HG02759 (cell line): ENCODE results near the gene NEU3.

ENCODE experiments used
- ATAC-seq: cut with Tn5 transposase; IDR thresholded peaks from one replicate; pipeline ENCODE4 v1.9.1; 2021; ENCODE audit warnings: mild to moderate bottlenecking, moderate library complexity; ENCODE audit not compliant: unreplicated experiment

NEU3 gene

GRCh38 chr11:75059299-75059698 is 70.6 kb downstream of the NEU3 start:
- no peak for ATAC-seq

GRCh38 chr11:75063741-75064314 is 75.1 kb downstream of the NEU3 start:
- ATAC-seq = no peak

- ATAC-seq = no peak
These were observed 77.3 kb downstream of the NEU3 start for GRCh38 chr11:75066061-75066460.
